Measurements from ENCODE around the gene MIA2. TPM values are rescaled to one million over a fixed set of nuclear protein-coding genes. Genes with fewer than 3 reads are reported as not detected.
"Not testable (repeated sequence)": the region's sequence is repeated elsewhere in the genome, so short reads cannot be mapped to it uniquely, and the experiment has no call there.

MIA2 gene
- total and polyA plus RNA-seq, 2 donors (not counting 1 experiment from before 2014, with no cell fraction given), result 11.5 to 27.1 TPM

- H3K4me3 Mint-ChIP-seq, result no peak overlapping the region
- no peak overlapping the region for H2AFZ ChIP-seq (ENCODE audit: insufficient read depth, low read depth, low read length, poor library complexity, severe bottlenecking)
- ATAC-seq (ENCODE audit: low read depth), result no peak
- CTCF ChIA-PET, result interaction anchor here (0.7 kb wide), 1 partner anchor 11 kb away, joined by 3 read pairs; no protein-coding TSS in a partner anchor
- H3K27me3 ChIP-seq (replicated peaks in 1 of 4; ENCODE audit: control extremely low read depth in 1 of 4, control insufficient read depth in 3 of 4, insufficient read depth in 4 of 4, low read length in 3 of 4), result no peaks in the 10 kb centered on the region
- H3K9ac ChIP-seq (ENCODE audit: low read length), result no peak overlapping the region
- DNase-seq, result no peak
- TF ChIP-seq EZH2 (IDR thresholded peaks at IDR 0.05; ENCODE audit: borderline replicate concordance, insufficient read depth, low read depth, low read length, poor library complexity, severe bottlenecking) (no peak), CTCF (IDR thresholded peaks at IDR 0.05) (no peak)
- H4K20me1 ChIP-seq (ENCODE audit: control insufficient read depth, insufficient read depth, low read length, poor library complexity, severe bottlenecking), result no peaks in the 10 kb centered on the region
- WGBS (ENCODE audit: insufficient coverage), result no CpG with 5 or more reads among the region's 3 CpGs
- H3K9me3 Mint-ChIP-seq (ENCODE audit: insufficient read depth), result peaks cover 5% of the 10 kb centered on the region
- H3K4me1 Mint-ChIP-seq, result peaks cover 2% of the 10 kb centered on the region
- H3K9me3 ChIP-seq (ENCODE audit: control extremely low read depth in 1 of 3, control insufficient read depth in 2 of 3, insufficient read depth in 1 of 3, low read length in 2 of 3), result peaks cover 0 to 6% (median 5%) of the 10 kb centered on the region in 3 donors
- no peak overlapping the region for H3K27ac ChIP-seq (ENCODE audit: low read length in 2 of 2)
- H3K4me1 ChIP-seq (ENCODE audit: control insufficient read depth in 2 of 2, insufficient read depth in 2 of 2, low read length in 2 of 2), result no peaks in the 10 kb centered on the region
- no peak overlapping the region for H3K4me3 ChIP-seq (ENCODE audit: control extremely low read depth in 1 of 5, extremely low read depth in 1 of 5, insufficient read depth in 1 of 5, low read depth in 2 of 5, low read length in 4 of 5)
- H3K79me2 ChIP-seq (ENCODE audit: control insufficient read depth, insufficient read depth, low read length), result no peaks in the 10 kb centered on the region
- H3K27ac Mint-ChIP-seq, result no peak overlapping the region
- POLR2A ChIA-PET, result no interaction called here
- H3K36me3 ChIP-seq (replicated peaks in 1 of 2; ENCODE audit: control extremely low read depth in 1 of 2, control insufficient read depth in 1 of 2, extremely low read depth in 1 of 2, insufficient read depth in 2 of 2, low read length in 1 of 2), result peaks cover 4 to 20% of the 10 kb centered on the region in 2 experiments
- no peaks in the 10 kb centered on the region for H3K27me3 Mint-ChIP-seq
- H3K4me2 ChIP-seq (replicated peaks; ENCODE audit: low read depth, low read length, poor library complexity, severe bottlenecking), result no peak overlapping the region
- intact Hi-C loops (cut with micrococcal nuclease), result no loop called here
Observed at GRCh38 chr14:39350866-39351265, 117.2 kb downstream of the MIA2 start.

GRCh38 chr14:39351708-39352107, 118.0 kb downstream of the MIA2 start:
- Histone ChIP-seq H3K4me1 (ENCODE audit: control insufficient read depth in 2 of 2, insufficient read depth in 2 of 2, low read length in 2 of 2) (no peaks in the 10 kb centered on the region), H3K36me3 (replicated peaks in 1 of 2; ENCODE audit: control extremely low read depth in 1 of 2, control insufficient read depth in 1 of 2, extremely low read depth in 1 of 2, insufficient read depth in 2 of 2, low read length in 1 of 2) (peaks cover 4 to 12% of the 10 kb centered on the region in 2 experiments), H3K9me3 (ENCODE audit: control extremely low read depth in 1 of 3, control insufficient read depth in 2 of 3, insufficient read depth in 1 of 3, low read length in 2 of 3) (peaks cover 0 to 6% (median 5%) of the 10 kb centered on the region in 3 donors), H2AFZ (ENCODE audit: insufficient read depth, low read depth, low read length, poor library complexity, severe bottlenecking) (no peak overlapping the region), H4K20me1 (ENCODE audit: control insufficient read depth, insufficient read depth, low read length, poor library complexity, severe bottlenecking) (no peaks in the 10 kb centered on the region), H3K79me2 (ENCODE audit: control insufficient read depth, insufficient read depth, low read length) (no peaks in the 10 kb centered on the region), H3K4me2 (replicated peaks; ENCODE audit: low read depth, low read length, poor library complexity, severe bottlenecking) (no peak overlapping the region), H3K4me3 (ENCODE audit: control extremely low read depth in 1 of 5, extremely low read depth in 1 of 5, insufficient read depth in 1 of 5, low read depth in 2 of 5, low read length in 4 of 5) (no peak overlapping the region), H3K9ac (ENCODE audit: low read length) (no peak overlapping the region), H3K27me3 (replicated peaks in 1 of 4; ENCODE audit: control extremely low read depth in 1 of 4, control insufficient read depth in 3 of 4, insufficient read depth in 4 of 4, low read length in 3 of 4) (no peaks in the 10 kb centered on the region), H3K27ac (ENCODE audit: low read length in 2 of 2) (no peak overlapping the region)
- intact Hi-C loops (cut with micrococcal nuclease), result no loop called here
- CTCF ChIA-PET, result no interaction called here
- no peak for DNase-seq
- no peak overlapping the region for H3K27ac Mint-ChIP-seq
- H3K9me3 Mint-ChIP-seq (ENCODE audit: insufficient read depth), result peaks cover 5% of the 10 kb centered on the region
- H3K4me3 Mint-ChIP-seq, result no peak overlapping the region
- ATAC-seq (ENCODE audit: low read depth), result no peak
- POLR2A ChIA-PET, result no interaction called here
- TF ChIP-seq CTCF (IDR thresholded peaks at IDR 0.05) (no peak), EZH2 (IDR thresholded peaks at IDR 0.05; ENCODE audit: borderline replicate concordance, insufficient read depth, low read depth, low read length, poor library complexity, severe bottlenecking) (no peak)
- H3K4me1 Mint-ChIP-seq, result peaks cover 2% of the 10 kb centered on the region
- H3K27me3 Mint-ChIP-seq, result no peaks in the 10 kb centered on the region
- WGBS (ENCODE audit: insufficient coverage), result 88% methylated on average over 6 of the region's 9 CpGs

- not testable (repeated sequence) for H3K4me1 Mint-ChIP-seq
Observed at GRCh38 chr14:39359069-39359468, 125.4 kb downstream of the MIA2 start.

More at GRCh38 chr14:39359069-39359468, 125.4 kb downstream of the MIA2 start:
- H3K9ac ChIP-seq (ENCODE audit: low read length); H2AFZ ChIP-seq (ENCODE audit: insufficient read depth, low read depth, low read length, poor library complexity, severe bottlenecking); H3K79me2 ChIP-seq (ENCODE audit: control insufficient read depth, insufficient read depth, low read length); H3K27me3 ChIP-seq (replicated peaks in 1 of 4; ENCODE audit: control extremely low read depth in 1 of 4, control insufficient read depth in 3 of 4, insufficient read depth in 4 of 4, low read length in 3 of 4); H3K27ac Mint-ChIP-seq; H3K27ac ChIP-seq (ENCODE audit: low read length in 2 of 2); POLR2A ChIA-PET; H3K4me1 ChIP-seq (ENCODE audit: control insufficient read depth in 2 of 2, insufficient read depth in 2 of 2, low read length in 2 of 2); H3K4me3 Mint-ChIP-seq; H4K20me1 ChIP-seq (ENCODE audit: control insufficient read depth, insufficient read depth, low read length, poor library complexity, severe bottlenecking); CTCF ChIA-PET; DNase-seq; ATAC-seq (ENCODE audit: low read depth); H3K4me3 ChIP-seq (ENCODE audit: control extremely low read depth in 1 of 5, extremely low read depth in 1 of 5, insufficient read depth in 1 of 5, low read depth in 2 of 5, low read length in 4 of 5); H3K4me2 ChIP-seq (replicated peaks; ENCODE audit: low read depth, low read length, poor library complexity, severe bottlenecking); intact Hi-C loops (cut with micrococcal nuclease); H3K27me3 Mint-ChIP-seq: not testable (repeated sequence)
- Histone ChIP-seq H3K36me3 (replicated peaks in 1 of 2; ENCODE audit: control extremely low read depth in 1 of 2, control insufficient read depth in 1 of 2, extremely low read depth in 1 of 2, insufficient read depth in 2 of 2, low read length in 1 of 2) (peaks cover 4 to 25% of the 10 kb centered on the region in 2 experiments), H3K9me3 (ENCODE audit: control extremely low read depth in 1 of 3, control insufficient read depth in 2 of 3, insufficient read depth in 1 of 3, low read length in 2 of 3) (peaks cover 5 to 16% (median 7%) of the 10 kb centered on the region in 3 donors)
- 98% methylated on average over 8 of the region's 10 CpGs for WGBS (ENCODE audit: insufficient coverage)
- H3K9me3 Mint-ChIP-seq (ENCODE audit: insufficient read depth), result peaks cover 10% of the 10 kb centered on the region
